HCT116 (cell line): ENCODE data around the gene VPS35. TPM values are rescaled to one million over a fixed set of nuclear protein-coding genes. Genes with fewer than 3 reads are reported as not detected.

Source experiments
- ATAC-seq: fragments of 200-7000 bp; cut with Tn5 transposase; 2 replicates; pipeline ENCODE4 v1.9.1; 2020; ENCODE audit warnings: mild to moderate bottlenecking, moderate library complexity
- BruUV-seq: library from RNA; stranded (reverse); fragments of 400-500 nt; replicated peaks from 2 replicates; lab custom pipeline; 2021; lab: Mats Ljungman, UMichigan
- CTCF ChIA-PET: fragments of 300-600 bp; sonication (Branson Sonifier 250); formaldehyde crosslinking; loops from one replicate; lab custom pipeline; 2021; ENCODE audit warnings: antibody characterized with exemption; lab: Charles Lee
- POLR2A ChIA-PET: fragments of 300-600, 350-600 bp; sonication (Branson Sonifier 250); formaldehyde crosslinking; loops from one replicate; lab custom pipeline; 2021; ENCODE audit warnings: antibody characterized with exemption; lab: Charles Lee
- RAD21 ChIA-PET, 2 experiments: fragments of 300-600 bp; sonication (Branson Sonifier 250); formaldehyde crosslinking; loops; one replicate each; lab custom pipeline; 2023; ENCODE audit warnings: low total read pairs in 2 of 2; ENCODE audit not compliant: uncharacterized antibody in 2 of 2, unreplicated experiment in 2 of 2, low non-redundant PET in 1 of 2; lab: Charles Lee
- DNase-seq: peaks from one replicate; pipeline ENCODE4 v3.0.0-alpha.2; 2010; ENCODE audit warnings: low read depth, low spot score
- H2AFZ ChIP-seq: fragments of 200-600 bp; shearing (Covaris generic), sonication (generic); 2 replicates; pipeline ENCODE4 v1.6.1; 2017; ENCODE audit warnings: low read depth, mixed run types, mixed read lengths, antibody characterized with exemption, low read length; ENCODE audit not compliant: poor library complexity, severe bottlenecking
- H3K27ac ChIP-seq: 2 replicates; pipeline ENCODE4 v1.5.1; 2012; ENCODE audit warnings: low read depth, low read length
- H3K27me3 ChIP-seq: fragments of 200-600 bp; sonication (generic); 2 replicates; pipeline ENCODE4 v1.6.1; 2016; ENCODE audit warnings: mixed run types, low read length, mixed read lengths; ENCODE audit not compliant: insufficient read depth
- H3K36me3 ChIP-seq, 2 experiments: fragments of 200-500 bp in 1 of 2; fragments of 200-600 bp in 1 of 2; sonication (Bioruptor generic) in 1 of 2; sonication (generic) in 1 of 2; 2 replicates each; pipeline versions ENCODE4 v1.5.1 to v1.6.1; 2014 to 2016; ENCODE audit warnings: low read length in 2 of 2, inconsistent platforms in 1 of 2, mixed read lengths in 1 of 2, mixed run types in 1 of 2; ENCODE audit not compliant: insufficient read depth in 2 of 2, control insufficient read depth in 1 of 2
- H3K4me1 ChIP-seq, 2 experiments: fragments of 200-600 bp in 1 of 2; sonication (generic) in 1 of 2; 2 replicates each; pipeline versions ENCODE4 v1.5.1 to v1.6.1; 2012 to 2017; ENCODE audit warnings: low read length in 2 of 2, inconsistent platforms in 1 of 2, mild to moderate bottlenecking in 1 of 2, mixed read lengths in 1 of 2, mixed run types in 1 of 2, moderate library complexity in 1 of 2; ENCODE audit not compliant: insufficient read depth in 2 of 2, control insufficient read depth in 1 of 2
- H3K4me2 ChIP-seq: fragments of 200-600 bp; sonication (generic); 2 replicates; pipeline ENCODE4 v1.6.1; 2017; ENCODE audit warnings: mixed run types, low read length, mixed read lengths
- H3K4me3 ChIP-seq, 2 experiments: fragments of 200-600 bp in 1 of 2; sonication (generic) in 1 of 2; replicated peaks in 1 of 2; 2 replicates each; pipeline ENCODE4 v1.5.1; 2011 to 2016; ENCODE audit warnings: low read length in 2 of 2, control low read depth in 1 of 2, low read depth in 1 of 2, mild to moderate bottlenecking in 1 of 2, mixed read lengths in 1 of 2, mixed run types in 1 of 2
- H3K79me2 ChIP-seq: fragments of 200-600 bp; sonication (generic); 2 replicates; pipeline ENCODE4 v1.6.1; 2017; ENCODE audit warnings: mild to moderate bottlenecking, mixed run types, low read length, moderate library complexity, mixed read lengths; ENCODE audit not compliant: insufficient read depth
- H3K9ac ChIP-seq: fragments of 200-600 bp; sonication (generic); 2 replicates; pipeline ENCODE4 v1.6.1; 2016; ENCODE audit warnings: low read length, mixed read lengths
- H3K9me2 ChIP-seq: fragments of 200-600 bp; sonication (generic), shearing (Covaris generic); 2 replicates; pipeline ENCODE4 v1.6.1; 2017; ENCODE audit warnings: mixed run types, mild to moderate bottlenecking, moderate library complexity; ENCODE audit not compliant: insufficient read depth
- H3K9me3 ChIP-seq, 2 experiments: fragments of 200-500 bp in 1 of 2; fragments of 200-600 bp in 1 of 2; sonication (Bioruptor generic) in 1 of 2; sonication (generic) in 1 of 2; 2 replicates each; pipeline ENCODE4 v1.6.1; 2014 to 2017; ENCODE audit warnings: low read length in 2 of 2, mixed read lengths in 2 of 2, inconsistent platforms in 1 of 2, low read depth in 1 of 2, mild to moderate bottlenecking in 1 of 2, mixed run types in 1 of 2, moderate library complexity in 1 of 2; ENCODE audit not compliant: control insufficient read depth in 1 of 2, insufficient read depth in 1 of 2
- H4K20me1 ChIP-seq: fragments of 200-600 bp; sonication (generic), shearing (Covaris generic); 2 replicates; pipeline ENCODE4 v1.6.1; 2017; ENCODE audit warnings: mixed run types, mild to moderate bottlenecking, moderate library complexity; ENCODE audit not compliant: insufficient read depth
- CTCF ChIP-seq, 3 experiments: fragments of 200-600 bp in 1 of 3; sonication (generic) in 1 of 3; IDR thresholded peaks in 2 of 3; conservative IDR thresholded peaks in 1 of 3; 2 replicates each; pipeline ENCODE4 v1.5.1; 2012 to 2017; ENCODE audit warnings: low read depth in 2 of 3, low read length in 2 of 3, antibody characterized with exemption in 1 of 3, borderline replicate concordance in 1 of 3, control low read depth in 1 of 3, mild to moderate bottlenecking in 1 of 3, mixed read lengths in 1 of 3, mixed run types in 1 of 3, moderate library complexity in 1 of 3; ENCODE audit not compliant: insufficient read depth in 1 of 3
- EGR1 ChIP-seq: IDR thresholded peaks from 2 replicates; pipeline ENCODE4 v1.6.1; 2012; ENCODE audit warnings: low read depth
- EZH2 ChIP-seq: fragments of 200-600 bp; sonication (generic); IDR thresholded peaks from 2 replicates; pipeline ENCODE4 v1.6.1; 2017; ENCODE audit warnings: antibody characterized with exemption, mixed run types
- FOSL1 ChIP-seq: IDR thresholded peaks from 2 replicates; pipeline ENCODE4 v1.6.1; 2012; ENCODE audit warnings: low read depth
- POLR2A ChIP-seq: IDR thresholded peaks from 2 replicates; pipeline ENCODE4 v1.7.0; 2011; ENCODE audit warnings: borderline replicate concordance; ENCODE audit not compliant: insufficient read depth, insufficient read length; ENCODE audit errors: extremely low read depth
- POLR2AphosphoS5 ChIP-seq: IDR thresholded peaks from 2 replicates; pipeline ENCODE4 v1.6.1; 2011; ENCODE audit warnings: mild to moderate bottlenecking, low read depth, low read length, moderate library complexity
- SIN3A ChIP-seq: IDR thresholded peaks from 2 replicates; pipeline ENCODE4 v1.6.1; 2012; ENCODE audit warnings: low read depth
- SP1 ChIP-seq: IDR thresholded peaks from 2 replicates; pipeline ENCODE4 v1.6.1; 2012; ENCODE audit warnings: low read depth
- TCF7L2 ChIP-seq: IDR thresholded peaks from 2 replicates; pipeline ENCODE4 v1.7.0; 2011; ENCODE audit warnings: borderline replicate concordance, inconsistent platforms; ENCODE audit not compliant: insufficient read depth, insufficient read length; ENCODE audit errors: extremely low read depth
- YY1 ChIP-seq: IDR thresholded peaks from 2 replicates; pipeline ENCODE4 v1.6.1; 2011; ENCODE audit warnings: low read length, low read depth, moderate library complexity, mild to moderate bottlenecking; ENCODE audit not compliant: insufficient replicate concordance; ENCODE audit errors: extremely low read depth
- ZBTB33 ChIP-seq: IDR thresholded peaks from 2 replicates; pipeline ENCODE4 v1.6.1; 2011; ENCODE audit warnings: mild to moderate bottlenecking, low read length, moderate library complexity; ENCODE audit not compliant: insufficient replicate concordance; ENCODE audit errors: extremely low read depth
- ZFX ChIP-seq: fragments of 450-650 bp; IDR thresholded peaks from 2 replicates; pipeline ENCODE4 v1.6.1; 2017
- intact Hi-C: fragments of 100-400 bp; cut with micrococcal nuclease; formaldehyde crosslinking; loops from 2 replicates; pipeline ENCODE4 v1.10.0; 2022
- total RNA-seq: library from RNA; stranded (reverse); gene quantifications from one replicate; pipeline ENCODE4 v1.2.1, GENCODE V29; 2021; ENCODE audit not compliant: unreplicated experiment
- TF ChIP-seq, protein P1 (sequence below): IDR thresholded peaks from 2 replicates; pipeline ENCODE4 v1.6.1; 2012

The VPS35 gene
- total RNA-seq, 1 experiment from 2014 or later: 115 TPM

GRCh38 chr16:46701615-46702014 lies 12.6 kb upstream of the VPS35 start:
- Histone ChIP-seq H3K27ac (no peak overlapping the region), H3K36me3 (peaks cover 16 to 19% of the 10 kb centered on the region in 2 experiments), H3K4me3 (no peak overlapping the region), H3K79me2 (no peaks in the 10 kb centered on the region), H3K9ac (no peak overlapping the region), H3K4me2 (no peak overlapping the region), H4K20me1 (no peaks in the 10 kb centered on the region), H3K4me1 (no peaks in the 10 kb centered on the region), H3K9me2 (no peaks in the 10 kb centered on the region), H2AFZ (no peak overlapping the region), H3K9me3 (no peaks in the 10 kb centered on the region), H3K27me3 (no peaks in the 10 kb centered on the region)
- ChIA-PET CTCF (no interaction called here), POLR2A (no interaction called here), RAD21 (no interaction called here)
- no peak for DNase-seq
- no TSS peak for BruUV-seq
- ATAC-seq: no peak
- intact Hi-C loops: no loop called here
- no peak for TF ChIP-seq POLR2AphosphoS5
- no peak for TF ChIP-seq ZFX
- TF ChIP-seq SP1: no peak
- no peak for TF ChIP-seq ZBTB33
- TF ChIP-seq CTCF (IDR thresholded peaks at IDR 0.05 in 2 of 3, conservative IDR thresholded peaks at IDR 0.05 in 1 of 3; ENCODE audit: borderline replicate concordance in 1 of 3, insufficient read depth in 1 of 3, low read depth in 2 of 3, low read length in 2 of 3): no peak
- no peak for TF ChIP-seq YY1
- TF ChIP-seq TCF7L2: no peak
- TF ChIP-seq EGR1: no peak
- no peak for TF ChIP-seq FOSL1
- TF ChIP-seq SIN3A: no peak
- no peak for TF ChIP-seq POLR2A
- TF ChIP-seq, protein P1, sequence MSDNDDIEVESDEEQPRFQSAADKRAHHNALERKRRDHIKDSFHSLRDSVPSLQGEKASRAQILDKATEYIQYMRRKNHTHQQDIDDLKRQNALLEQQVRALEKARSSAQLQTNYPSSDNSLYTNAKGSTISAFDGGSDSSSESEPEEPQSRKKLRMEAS: no peak
- TF ChIP-seq EZH2: no peak
